Mammary epithelial cell (primary cell): ENCODE data around the gene RNU4-1.

Experiments used
- CTCF ChIP-seq, 2 donors: IDR thresholded peaks in 1 of 2; conservative IDR thresholded peaks in 1 of 2; 2 replicates each; pipeline ENCODE4 v1.5.1; 2011 to 2012; ENCODE audit warnings: inconsistent platforms in 2 of 2, low read length in 2 of 2, mild to moderate bottlenecking in 2 of 2, control low read depth in 1 of 2, low read depth in 1 of 2; ENCODE audit not compliant: insufficient read depth in 1 of 2; ENCODE audit errors: extremely low read depth in 1 of 2
- EZH2 ChIP-seq: IDR thresholded peaks from 2 replicates; pipeline ENCODE4 v1.6.1; 2012; ENCODE audit warnings: low read length, inconsistent platforms, borderline replicate concordance

- TF ChIP-seq CTCF (conservative IDR thresholded peaks at IDR 0.05 in 1 of 2, IDR thresholded peaks at IDR 0.05 in 1 of 2; ENCODE audit: extremely low read depth in 1 of 2, insufficient read depth in 1 of 2, low read depth in 1 of 2, low read length in 2 of 2), result no peak
- no peak for TF ChIP-seq EZH2
These were observed 28.0 kb downstream of the RNU4-1 start for GRCh38 chr12:120264904-120265472.
